G401.6 (cell line): ENCODE measurements around the gene ADISSP.
A peak's percentile ranks its signal among the peaks of the same experiment; 100 is the strongest.

Experiments
- FAIRE-seq: peaks from 2 replicates; lab custom pipeline; 2012; peaks lifted over from hg19 to GRCh38; lab: Jason Lieb, UNC

Gene ADISSP

GRCh38 chr20:3767427-3768341 lies at the start of gene ADISSP:
Gene ADISSP (minus strand): TSS chr20:3767753. CDS start chr20:3760100, 7,653 bp downstream.
- peak; percentile 98 for FAIRE-seq

GRCh38 chr20:3815703-3816315 lies 48.3 kb upstream of the ADISSP start:
- no peak for FAIRE-seq

- FAIRE-seq, result no peak
Measured at GRCh38 chr20:3814928-3815495, 47.5 kb upstream of the ADISSP start.

GRCh38 chr20:3813848-3814581 lies 46.5 kb upstream of the ADISSP start:
- FAIRE-seq, result no peak

GRCh38 chr20:3812975-3813847 lies 45.7 kb upstream of the ADISSP start:
- FAIRE-seq, result no peak

- no peak for FAIRE-seq
Measured at GRCh38 chr20:3812259-3812681, 44.7 kb upstream of the ADISSP start.

GRCh38 chr20:3811467-3812258 lies 44.1 kb upstream of the ADISSP start:
- FAIRE-seq, result no peak

- no peak for FAIRE-seq
Measured at GRCh38 chr20:3808544-3808943, 41.0 kb upstream of the ADISSP start.

GRCh38 chr20:3804781-3805180 lies 37.2 kb upstream of the ADISSP start:
- FAIRE-seq, result no peak

GRCh38 chr20:3804254-3804751 lies 36.8 kb upstream of the ADISSP start:
- no peak for FAIRE-seq

- no peak for FAIRE-seq
Measured at GRCh38 chr20:3803854-3804253, 36.3 kb upstream of the ADISSP start.

GRCh38 chr20:3803289-3803688 lies 35.7 kb upstream of the ADISSP start:
- FAIRE-seq, result no peak

GRCh38 chr20:3802524-3803239 lies 35.1 kb upstream of the ADISSP start:
- no peak for FAIRE-seq

- FAIRE-seq, result no peak
Measured at GRCh38 chr20:3801846-3802245, 34.3 kb upstream of the ADISSP start.

GRCh38 chr20:3801299-3801698 lies 33.7 kb upstream of the ADISSP start:
- FAIRE-seq, result no peak

GRCh38 chr20:3800878-3801260 lies 33.3 kb upstream of the ADISSP start:
- FAIRE-seq, result no peak

- no peak for FAIRE-seq
Measured at GRCh38 chr20:3800256-3800877, 32.8 kb upstream of the ADISSP start.

- no peak for FAIRE-seq
Measured at GRCh38 chr20:3798908-3799248, 31.3 kb upstream of the ADISSP start.

GRCh38 chr20:3798373-3798768 lies 30.8 kb upstream of the ADISSP start:
- no peak for FAIRE-seq
